COLO668 (cell line): Measurements from ENCODE around the gene AMBP.

Source experiments
- DNase-seq: peaks from one replicate; lab custom pipeline; 2025; ENCODE audit not compliant: unreplicated experiment; lab: John Stamatoyannopoulos, UW

AMBP gene

GRCh38 chr9:114033397-114034103, 44.5 kb downstream of the AMBP start:
- DNase-seq = peak; percentile 13

DNA sequence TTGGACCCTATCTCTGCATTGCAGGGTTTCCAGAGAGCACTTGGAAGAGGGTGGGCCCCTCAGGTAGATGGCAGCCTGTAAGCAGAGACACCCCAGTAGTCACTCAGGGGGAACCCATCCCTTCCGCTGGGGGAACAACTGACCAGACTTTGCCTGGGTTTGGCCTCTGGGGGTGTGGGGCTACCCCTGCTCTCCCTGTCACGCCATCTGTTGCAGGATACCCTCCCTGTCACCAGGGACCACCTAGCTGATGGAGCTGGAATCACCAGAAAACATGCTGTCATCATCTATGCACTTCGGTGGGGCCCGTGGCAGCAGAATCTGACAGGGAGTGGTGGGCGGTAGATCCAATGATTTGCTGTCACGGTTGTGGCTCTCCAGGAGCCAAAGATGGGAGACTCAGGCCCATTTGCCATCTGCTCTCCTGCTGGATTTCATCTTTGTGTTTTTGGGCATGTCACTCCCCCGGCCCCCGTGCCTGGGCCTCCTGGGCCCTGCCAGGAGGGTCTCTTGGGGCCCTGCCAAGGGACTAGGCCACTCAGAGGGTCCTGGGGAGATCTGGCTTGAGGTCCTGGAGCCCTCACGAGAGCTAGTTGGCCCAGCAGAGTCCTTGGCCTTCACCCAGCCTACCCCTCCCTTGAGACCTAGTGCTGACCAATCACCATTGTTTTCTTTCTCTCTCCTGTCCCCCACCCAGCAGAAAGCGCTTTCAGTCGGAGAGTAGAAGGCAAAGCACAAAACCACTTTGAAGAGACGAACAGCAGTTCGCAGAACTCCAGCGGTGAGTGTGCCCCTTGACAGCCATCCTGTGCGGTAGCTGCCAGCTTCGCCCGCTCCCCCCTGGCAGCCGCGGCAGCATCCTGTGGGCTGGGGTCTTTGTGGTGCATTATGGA, 45.9 kb downstream of the AMBP start:
- DNase-seq = no peak

DNA sequence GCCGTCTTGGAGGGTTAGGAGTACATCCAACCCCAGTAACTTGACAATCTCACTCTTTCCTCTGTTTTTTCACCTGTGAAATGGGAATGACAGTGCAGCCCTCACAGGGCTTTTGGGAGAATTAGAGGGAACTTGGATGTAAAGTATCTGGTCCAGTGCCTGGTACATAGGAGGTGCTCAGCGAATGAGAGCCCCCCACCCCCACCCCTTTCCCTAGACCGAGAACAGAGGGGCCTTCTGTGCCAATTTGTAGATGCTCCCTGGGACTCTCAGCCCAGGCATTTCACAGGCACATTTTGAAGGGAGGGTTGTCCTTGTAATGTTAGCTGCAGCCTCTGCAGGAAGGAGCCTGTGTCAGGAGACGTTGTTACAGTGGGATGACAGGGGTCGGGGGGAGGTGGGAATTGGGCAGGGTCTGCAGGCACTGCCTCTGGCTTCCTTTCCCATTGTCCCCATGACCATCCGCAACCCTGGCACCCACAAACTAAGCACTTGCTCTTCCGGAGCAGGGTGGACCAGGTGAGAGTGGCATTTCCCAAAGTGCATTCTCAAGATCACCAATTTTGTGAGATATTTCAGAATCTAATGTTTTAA, 47.0 kb downstream of the AMBP start:
- no peak for DNase-seq

DNA sequence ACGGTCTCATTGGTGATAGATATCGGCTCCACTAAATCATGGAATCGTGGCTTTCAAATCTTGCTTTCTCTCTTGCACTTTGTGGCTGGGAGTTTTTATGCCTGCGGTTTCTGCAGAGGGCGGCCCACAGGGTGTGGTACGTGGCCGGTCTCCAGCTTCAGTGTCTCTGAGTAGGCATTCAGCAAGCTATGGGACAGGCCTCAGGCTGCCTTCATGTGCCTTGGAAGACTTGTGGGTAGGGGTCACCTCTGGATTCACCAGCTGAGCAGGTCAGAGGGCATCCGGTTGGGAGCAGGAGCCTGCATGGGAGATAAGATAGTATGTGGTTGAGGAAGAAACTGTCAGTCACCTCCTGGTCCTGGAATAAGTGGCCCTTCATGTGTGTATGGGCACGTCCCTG, 47.7 kb downstream of the AMBP start:
- no peak for DNase-seq

GRCh38 chr9:114029311-114030170, 48.6 kb downstream of the AMBP start:
- no peak for DNase-seq

- DNase-seq = no peak
Measured at GRCh38 chr9:114028646-114029045, 49.5 kb downstream of the AMBP start.

DNA sequence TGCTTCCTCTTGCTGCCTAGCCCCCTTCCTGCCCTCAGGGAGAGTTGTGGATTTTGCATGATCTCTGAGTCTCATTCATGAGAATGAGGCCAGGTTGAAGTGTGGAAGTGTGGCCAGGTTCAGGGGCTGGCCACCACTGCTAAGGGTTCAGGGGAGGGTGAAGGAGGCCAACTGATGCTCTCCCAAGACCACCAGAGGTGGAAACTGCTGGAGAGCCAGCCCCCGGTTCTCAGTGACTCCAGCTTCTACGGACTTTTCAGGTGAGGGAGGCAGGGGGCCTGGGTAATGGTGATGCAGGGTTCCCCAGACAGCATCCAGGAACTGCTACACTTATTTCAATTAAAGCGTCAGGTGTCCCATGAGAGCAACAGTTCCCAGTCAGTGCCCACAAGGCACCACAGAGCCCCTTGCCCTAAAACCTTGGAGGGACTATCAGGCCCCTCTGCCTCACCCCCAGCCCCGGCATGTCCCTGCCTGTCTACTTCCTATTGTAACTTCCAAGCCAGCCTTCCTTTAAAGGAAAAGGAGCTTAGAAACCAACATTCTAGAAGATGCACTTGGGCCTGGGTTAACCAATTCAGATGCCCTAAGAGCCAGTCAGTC, 50.1 kb downstream of the AMBP start:
- DNase-seq = no peak

DNA sequence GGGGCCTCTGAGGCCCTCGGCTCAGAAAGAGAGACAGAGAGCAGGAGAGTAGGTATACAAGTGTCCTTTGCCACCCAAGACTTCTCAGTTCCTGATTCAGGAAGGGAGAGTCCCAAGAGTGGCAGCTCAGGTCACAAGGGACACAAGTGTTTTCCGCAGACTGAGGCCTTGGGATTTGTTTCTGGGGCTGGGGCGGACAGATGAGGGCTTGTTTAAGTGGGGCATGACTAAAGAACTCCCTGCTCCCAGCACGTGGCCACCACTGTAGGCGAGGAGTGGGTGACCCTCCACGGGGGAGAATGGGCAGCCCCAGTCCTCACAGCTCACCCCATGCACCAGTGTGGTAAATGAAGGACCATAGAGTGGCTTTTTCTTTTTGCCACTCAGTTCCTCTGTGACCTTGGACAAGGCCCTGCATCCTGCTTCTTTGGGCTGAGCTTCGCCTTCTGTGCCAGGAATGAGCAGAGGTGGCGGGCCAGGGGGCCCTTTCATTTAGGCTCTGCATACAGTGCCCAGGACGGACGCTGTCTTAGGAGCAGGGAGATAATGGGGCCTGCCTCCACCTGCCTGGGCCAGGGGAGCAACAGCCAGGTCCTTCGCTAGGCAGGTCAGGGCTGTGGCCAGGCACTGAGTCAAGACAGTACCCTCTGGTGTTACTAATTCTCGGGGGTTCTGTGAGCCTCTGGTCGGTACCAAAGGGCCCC, 50.8 kb downstream of the AMBP start:
- DNase-seq = no peak

- DNase-seq = no peak
Measured at GRCh38 chr9:114026335-114026734, 51.8 kb downstream of the AMBP start.

DNA sequence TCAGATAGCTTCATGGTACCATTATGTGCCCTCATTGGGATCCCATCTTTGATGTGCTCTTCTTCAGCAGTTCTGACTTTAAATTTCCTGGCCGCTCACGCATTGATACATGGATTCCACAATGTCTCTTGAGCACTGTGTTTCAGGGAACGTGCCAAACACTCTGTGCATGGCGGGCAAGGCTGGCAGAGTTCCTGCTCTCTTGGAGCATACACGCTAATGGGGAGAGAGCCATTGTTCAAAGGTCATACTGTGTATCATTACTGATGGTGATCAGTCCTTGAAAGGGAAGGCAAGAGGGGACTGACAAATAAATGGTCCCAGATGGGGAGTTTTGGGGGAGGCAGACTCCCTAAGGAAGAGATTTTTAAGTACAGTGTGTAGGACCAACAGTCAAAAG, 52.3 kb downstream of the AMBP start:
- no peak for DNase-seq

DNA sequence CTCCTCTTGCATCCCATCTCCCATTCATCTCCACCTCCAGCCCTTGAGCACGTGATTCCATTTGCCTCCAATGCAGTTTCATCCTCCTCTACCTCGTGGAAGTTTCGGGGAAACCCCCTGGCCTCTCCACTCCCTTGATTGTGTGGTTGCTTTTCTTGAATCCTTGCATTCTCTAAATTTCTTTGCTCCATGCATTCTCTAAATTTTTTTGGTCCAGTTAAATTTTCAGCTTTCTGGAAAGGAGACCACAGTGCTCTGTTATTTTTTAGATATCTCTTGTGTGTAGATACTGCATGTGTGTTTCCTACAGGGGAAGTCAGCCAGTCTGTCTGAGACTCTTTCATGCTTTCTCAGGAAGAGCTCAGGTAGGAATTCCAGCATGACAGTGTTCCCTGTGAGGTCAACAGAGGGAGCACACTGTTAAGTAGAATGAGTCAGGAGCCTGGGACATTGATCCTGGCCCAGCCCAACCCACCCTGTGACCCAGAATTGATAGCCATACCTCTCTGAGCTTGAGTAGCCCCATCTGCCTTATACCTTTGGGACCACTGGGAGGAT, 52.8 kb downstream of the AMBP start:
- DNase-seq = no peak

GRCh38 chr9:114023961-114024360, 54.1 kb downstream of the AMBP start:
- no peak for DNase-seq

DNA sequence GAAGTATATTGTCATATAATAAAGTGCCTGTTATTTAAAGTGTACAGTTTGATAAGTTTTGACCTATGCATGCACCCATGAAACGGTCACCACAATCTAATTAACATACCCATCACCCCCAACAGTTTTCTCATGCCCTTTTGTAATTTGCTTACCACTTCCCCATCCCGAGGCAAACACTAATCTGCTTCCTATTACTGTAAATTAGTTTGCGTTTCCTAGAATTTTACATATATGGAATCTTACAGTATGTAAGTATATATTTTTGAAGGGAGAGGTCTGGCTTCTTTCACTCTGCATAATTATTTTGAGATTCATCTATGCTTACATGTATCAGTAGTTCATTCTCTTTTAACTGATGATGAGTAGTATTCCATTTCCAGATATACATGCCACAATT, 56.5 kb downstream of the AMBP start:
- no peak for DNase-seq

DNA sequence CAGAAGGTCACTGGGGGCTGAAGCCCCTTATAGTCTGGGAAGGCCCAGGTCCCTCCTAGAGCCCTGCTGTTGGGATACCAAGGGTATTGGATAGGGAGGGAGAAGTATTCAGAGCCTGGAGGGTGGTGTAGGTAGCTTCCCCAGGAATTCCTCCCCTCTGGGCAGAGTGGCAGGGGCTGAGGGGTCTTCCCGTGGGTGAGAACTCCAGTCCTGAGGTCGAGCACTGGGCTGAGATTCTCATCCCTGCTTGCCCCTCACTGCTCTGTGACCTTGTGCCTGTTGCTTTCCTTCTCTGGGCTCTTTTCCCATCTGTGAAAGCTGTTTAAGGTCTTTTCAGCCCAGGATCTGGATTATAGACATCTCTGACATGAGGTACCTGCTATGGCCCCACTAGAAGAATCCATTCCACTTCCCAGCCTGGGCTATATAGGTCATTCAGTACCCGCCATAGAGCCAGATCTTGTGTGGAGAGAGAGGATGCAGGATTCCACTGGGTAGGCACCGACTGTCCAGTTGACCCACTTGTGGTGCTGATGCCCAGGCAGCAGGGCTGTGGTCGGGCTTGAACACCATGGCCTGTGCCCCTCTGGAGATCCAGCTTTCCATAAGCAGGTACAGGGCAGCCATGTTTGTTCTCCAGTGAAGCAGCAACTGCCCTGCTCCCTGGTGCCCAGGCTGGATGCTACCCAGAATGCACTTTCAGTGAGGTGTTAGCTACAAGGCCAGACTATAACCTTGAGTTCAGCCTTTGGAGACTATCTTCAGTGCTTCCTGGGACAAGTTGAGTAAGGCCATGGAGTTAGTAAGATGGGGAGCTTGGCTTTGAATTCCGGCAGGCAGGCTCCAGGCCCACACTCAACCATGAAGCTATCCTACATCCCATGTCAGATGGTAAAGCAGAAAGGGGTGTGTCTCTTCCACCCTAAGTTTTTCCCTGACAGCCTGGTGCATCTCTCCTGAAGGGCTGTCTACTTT, 60.1 kb downstream of the AMBP start:
- DNase-seq = no peak

GRCh38 chr9:114016629-114017423, 61.3 kb downstream of the AMBP start:
- DNase-seq = no peak

DNA sequence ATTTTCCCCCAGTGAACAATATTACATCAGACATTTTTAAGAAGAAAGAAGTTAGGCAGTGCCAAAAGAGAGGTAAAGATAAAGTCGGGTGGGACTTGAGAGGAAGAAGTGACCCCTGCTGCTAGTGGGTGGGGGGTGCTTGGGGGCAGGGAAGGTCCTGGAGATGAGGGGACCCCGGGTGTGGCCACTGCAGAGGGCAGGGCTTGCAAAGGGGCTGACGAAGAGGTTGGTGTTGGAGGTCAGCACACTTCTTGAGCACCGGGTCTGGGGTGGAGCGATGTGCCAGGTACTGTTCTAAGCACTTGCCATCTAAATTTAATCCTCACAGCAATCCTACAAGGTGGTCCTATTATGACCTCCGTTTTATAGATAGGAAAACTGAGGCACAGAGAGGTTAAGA, 62.0 kb downstream of the AMBP start:
- no peak for DNase-seq

DNA sequence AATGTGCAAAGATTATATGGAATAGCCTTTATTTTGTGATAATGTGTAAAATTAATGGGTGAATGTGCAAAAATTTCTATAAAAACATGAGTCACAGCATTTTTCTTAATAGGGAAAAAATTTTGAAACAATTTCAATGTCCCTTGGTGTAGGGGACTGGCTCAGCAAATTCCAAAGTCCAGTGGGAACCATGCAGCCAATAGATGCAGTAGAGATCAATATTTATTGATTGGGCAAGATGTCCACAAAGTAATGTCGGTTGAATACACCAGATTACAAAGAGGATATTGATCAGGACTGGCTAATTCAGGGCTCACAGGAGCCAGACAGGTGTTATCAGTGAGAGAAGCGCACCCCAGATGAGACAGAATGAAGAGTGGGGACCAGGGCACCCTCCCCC, 62.5 kb downstream of the AMBP start:
- no peak for DNase-seq

- DNase-seq = no peak
Measured at GRCh38 chr9:114014044-114014443, 64.1 kb downstream of the AMBP start.
